NAMALWA (cell line): ENCODE measurements around the gene GSE1.
A peak's percentile ranks its signal among the peaks of the same experiment; 100 is the strongest.

ENCODE experiments used
- DNase-seq: peaks from one replicate; pipeline ENCODE4 v3.0.0-alpha.2; 2015; ENCODE audit warnings: low spot score

GSE1 gene

GRCh38 chr16:85605051-85605911, 7.8 kb upstream of the GSE1 start:
- DNase-seq = no peak

DNA sequence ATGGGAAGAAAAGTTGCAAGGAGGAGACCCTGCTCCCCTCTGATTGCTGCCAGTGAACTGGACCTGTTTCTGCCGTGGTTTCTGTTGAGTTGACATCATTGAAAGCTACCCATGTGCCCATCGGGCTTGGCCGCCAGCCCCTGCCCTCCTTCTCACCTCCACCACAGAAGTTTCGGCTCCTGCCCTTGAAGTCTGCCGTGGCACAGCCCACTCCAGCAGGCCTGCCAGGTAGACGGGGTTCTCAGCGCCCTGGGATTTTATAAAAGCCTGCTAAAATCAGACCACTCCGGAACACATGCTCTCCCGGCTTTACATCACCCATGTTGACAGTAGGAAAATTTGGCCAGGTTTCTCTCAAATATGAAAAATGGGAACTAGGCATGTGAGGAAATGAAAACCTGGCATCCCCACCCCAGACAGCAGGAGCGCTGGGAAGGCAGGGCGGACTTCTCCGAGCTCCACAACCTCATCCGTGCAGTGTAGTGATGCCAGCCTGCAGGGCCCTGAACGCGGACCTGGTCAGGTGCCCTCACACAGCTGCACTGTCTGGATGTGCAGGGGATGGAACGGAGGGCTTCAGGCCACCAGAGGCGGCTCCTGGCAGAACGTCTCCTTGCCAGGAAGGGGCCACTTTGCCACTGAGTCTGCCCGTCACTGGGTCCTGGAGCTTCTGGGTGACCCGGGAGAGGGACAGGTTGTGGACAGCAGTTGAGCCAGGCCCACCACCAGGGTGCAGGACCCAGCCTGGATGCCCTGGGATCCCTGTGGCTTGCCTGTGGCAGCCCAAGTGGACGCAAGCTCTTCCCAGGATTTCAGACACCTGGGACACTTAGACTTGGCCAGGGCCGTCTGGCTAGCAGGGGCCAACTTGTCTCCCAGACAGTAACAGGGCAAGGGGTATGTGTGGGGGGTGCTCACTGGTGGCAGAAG, 6.9 kb upstream of the GSE1 start:
- DNase-seq = no peak

- DNase-seq = no peak
These were observed 6.2 kb upstream of the GSE1 start for GRCh38 chr16:85606904-85607303.

DNA sequence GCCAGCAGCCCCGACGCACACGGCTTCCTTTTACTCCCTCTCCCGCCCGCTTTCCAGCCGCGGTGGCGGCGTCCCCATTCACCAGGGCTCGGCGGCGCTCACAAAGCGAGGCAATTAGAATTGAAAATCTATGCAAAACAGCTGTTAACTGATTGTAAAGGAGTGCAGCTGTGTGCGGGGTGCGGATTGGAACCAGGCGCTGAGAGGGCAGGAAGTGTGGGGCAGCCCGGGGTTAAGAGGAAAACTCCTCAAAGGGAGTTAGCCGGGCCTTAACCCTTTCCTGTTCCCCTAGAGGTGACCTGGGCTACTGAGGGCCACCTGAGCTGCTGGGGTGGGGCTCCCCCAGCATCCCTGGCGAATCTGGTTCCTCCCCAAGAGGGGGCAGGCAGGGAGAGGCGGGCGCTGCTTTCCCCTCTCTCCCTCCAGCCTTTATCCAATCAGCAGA, 5.8 kb upstream of the GSE1 start:
- peak; percentile 88 for DNase-seq

DNA sequence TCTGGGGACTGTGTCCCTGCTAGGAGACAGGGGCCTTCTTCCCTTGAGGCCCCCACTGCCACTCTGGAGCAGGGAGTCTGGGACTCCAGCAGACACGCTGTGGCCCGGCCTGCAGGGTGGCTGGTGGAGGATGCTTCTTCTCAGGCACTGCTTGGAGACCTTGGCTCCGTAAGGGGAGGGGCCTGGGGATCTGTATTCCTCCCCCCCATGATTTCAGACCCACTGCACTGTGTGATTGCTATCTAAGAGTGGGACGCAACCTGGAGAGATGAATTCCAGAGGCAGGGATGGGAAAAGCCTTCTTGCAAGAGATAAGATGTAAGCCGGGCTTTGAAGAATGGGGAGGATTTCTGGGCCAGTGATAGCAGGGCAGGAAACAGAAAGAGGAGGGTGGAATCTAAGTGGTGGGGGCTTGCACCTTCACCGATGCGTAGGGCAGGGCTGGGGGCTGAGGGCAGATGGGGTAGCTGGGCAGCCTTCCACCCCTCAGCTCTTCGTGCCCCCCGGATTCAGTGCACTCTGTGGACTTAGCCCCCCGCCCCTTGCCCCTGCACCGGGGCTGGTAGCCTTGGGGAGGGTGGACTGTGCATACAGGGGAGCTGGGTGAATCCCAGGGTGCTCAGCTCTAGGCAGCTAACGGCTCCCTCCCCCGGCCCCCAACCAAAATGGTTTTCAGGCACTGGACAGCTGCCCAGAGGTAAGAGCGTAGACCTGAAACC, 5.2 kb upstream of the GSE1 start:
- peak; percentile 50 for DNase-seq

GRCh38 chr16:85608515-85608885, 4.6 kb upstream of the GSE1 start:
- no peak for DNase-seq

- DNase-seq = no peak
These were observed 4.2 kb upstream of the GSE1 start for GRCh38 chr16:85608887-85609286.

DNA sequence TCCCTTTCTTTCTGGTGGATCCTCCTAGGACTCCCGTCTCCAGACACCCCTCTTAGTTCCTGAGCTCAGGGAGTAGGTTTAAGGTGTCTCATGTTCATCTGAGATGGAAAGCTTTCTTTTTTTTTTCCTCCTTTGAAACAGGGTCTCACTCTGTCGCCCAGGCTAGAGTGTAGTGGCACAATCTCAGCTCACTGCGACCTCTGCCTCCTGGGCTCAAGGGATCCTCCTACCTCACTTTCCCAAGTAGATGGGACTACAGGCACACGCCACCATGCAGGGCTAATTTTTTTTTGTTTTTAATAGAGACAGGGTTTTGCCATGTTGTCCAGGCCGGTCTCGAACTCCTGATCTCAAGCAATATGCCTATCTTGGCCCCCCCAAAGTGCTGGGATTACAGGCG, 3.6 kb upstream of the GSE1 start:
- no peak for DNase-seq

- DNase-seq = no peak
These were observed 3.1 kb upstream of the GSE1 start for GRCh38 chr16:85610059-85610445.

DNA sequence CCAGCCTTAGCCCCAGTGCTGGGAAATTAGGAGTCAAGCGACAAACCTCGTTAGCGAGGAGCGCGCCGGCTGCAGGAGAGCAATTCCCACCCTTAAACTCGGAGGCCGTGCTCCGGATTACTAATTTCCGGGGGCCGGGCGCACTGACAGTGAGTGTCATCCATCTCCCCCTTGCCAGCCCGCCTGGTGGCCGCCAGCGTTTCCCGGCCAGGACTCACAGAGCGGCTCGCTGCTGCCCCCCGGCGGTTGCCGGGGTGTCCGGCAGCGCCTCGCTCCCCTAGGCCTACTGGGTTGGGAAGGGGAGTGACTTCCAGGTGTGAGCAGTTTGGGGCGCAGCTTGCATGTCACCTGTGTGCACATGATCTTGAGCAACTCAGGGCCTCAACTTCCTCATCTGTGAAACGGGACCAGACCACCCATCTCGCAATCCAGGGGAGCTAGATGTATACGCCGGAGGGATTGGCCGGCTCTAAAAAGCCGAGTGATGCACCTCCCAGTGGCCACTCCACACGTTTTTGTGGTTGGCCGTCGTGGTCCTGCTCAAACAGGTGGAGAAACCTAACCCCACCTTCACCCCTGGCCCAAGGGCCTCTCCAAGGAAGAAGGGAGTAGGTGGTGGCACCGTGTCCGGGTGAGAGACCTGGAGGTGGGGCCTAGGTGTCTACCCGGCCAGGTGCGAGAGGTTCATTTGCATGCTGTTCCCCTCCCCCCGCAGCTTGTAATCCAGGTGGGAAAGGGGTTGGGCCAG, 2.5 kb upstream of the GSE1 start:
- DNase-seq = peak; percentile 93

DNA sequence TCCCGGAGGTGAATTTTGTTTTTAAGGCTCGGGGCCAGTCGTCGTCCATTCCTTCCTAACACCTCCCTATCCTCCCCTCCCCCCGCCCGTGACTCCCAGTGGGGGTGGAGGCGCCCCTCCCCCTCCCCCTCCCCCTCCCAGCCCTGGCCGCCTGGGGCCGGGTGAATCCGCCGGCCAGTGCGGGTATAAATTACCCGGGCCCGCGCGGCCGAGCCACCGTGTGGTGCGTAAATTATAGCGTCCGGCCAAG, 2.0 kb upstream of the GSE1 start:
- DNase-seq = no peak

DNA sequence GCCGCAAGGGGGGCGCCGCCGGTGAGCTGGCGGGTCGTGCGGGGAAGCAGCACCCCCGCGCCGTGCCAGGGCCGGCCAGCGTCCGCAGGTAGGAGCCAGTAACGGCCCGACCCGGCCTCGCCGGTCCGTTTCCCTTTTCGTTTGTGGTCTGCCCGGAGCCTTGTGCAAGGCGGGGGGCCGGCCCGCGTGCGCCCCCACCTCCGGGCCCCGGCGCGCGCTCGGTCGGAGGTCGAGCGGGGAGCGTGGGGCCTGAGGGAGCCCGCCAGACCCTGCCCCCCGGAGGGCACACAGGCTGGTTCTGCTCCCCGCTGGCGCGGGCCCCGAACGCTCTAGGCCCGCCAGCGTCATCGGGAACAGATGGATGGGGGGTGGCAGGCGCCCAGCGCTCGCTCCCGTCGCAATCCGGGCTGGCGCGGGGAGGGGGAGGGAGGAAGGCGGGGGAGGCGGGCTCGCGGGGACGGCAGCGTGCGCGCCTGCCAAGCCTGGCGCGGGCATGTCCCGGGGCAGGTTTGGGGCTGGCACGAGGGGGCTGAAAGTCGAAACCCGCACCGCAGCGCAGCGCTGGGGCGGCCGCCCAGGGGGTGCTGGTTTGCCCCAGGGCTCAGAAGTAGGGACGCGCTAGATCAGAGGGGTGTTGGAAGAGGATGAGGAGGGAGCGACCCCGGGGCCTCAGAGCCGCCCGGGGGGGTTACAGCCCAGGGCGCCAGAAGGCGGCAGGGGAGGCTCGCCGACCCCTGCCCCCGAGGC, 1.5 kb upstream of the GSE1 start:
- DNase-seq = peak; percentile 75

DNA sequence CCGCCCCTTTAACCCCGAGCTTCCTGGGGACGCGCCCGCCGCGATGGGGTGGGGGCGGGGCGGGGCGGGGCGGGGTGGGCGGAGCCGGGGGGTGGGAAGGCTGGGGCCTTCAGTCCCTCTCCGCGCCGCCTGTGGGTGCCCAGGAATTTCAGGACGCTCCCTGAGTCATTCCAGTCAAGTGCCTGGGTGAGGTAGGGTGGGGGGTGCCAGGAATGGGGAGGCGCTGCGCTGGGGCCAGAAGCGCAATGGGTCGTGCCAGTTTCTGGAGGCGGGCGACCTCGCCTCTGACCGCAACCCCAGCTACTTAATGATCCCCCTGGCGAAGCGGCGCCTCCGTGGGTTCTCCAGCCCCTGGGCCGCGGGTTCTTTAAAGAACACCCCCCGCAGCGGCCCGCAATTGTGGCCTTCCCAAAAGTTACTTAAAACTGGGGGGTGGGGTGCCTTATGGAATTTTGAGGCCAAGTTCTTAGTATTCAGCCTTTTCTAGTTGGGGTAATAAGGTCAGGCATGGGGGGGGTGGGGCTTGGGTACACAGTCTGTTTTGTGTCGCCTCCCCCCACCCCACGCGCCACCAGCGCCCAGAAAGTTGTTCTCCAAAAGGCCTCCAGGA, 826 bp upstream of the GSE1 start:
- DNase-seq = peak; percentile 67

DNA sequence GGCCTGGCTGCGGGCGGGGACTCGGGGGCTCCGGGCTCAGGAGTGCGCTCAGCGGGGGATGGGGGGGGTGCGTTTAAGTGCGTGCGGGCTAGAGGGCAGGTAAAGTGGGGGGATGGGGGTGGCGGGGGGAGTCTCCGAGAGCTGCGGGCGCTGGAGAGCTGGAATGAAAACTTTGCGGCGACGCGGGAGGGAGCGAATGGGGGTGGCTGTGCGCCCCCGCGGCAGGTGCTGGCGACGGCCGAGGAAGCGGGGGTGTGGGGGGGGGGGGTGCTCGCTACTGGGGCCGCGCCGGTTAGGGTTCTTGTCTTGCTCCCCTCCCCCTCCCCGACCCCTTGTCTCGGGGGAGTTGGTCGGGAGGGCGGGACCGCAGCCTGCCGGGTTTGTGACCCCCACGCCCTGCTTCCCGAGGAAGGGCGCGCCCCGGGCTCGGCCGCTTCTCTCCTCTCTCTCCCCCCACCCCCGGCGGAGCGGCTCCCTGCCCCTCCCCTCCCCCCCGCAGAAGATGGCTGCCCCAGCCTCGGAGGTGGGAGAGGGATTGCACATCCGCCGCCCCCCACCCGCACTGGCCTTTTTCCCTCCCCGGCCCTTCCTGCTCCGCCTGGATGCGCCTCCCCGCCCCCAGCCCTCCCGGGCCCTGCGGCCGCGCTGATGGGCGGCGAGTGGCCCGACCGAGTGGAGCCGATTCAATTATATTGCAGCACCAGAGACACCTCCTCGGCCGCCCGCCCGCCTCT, 649 bp downstream of the GSE1 start:
- DNase-seq = peak; percentile 57

DNA sequence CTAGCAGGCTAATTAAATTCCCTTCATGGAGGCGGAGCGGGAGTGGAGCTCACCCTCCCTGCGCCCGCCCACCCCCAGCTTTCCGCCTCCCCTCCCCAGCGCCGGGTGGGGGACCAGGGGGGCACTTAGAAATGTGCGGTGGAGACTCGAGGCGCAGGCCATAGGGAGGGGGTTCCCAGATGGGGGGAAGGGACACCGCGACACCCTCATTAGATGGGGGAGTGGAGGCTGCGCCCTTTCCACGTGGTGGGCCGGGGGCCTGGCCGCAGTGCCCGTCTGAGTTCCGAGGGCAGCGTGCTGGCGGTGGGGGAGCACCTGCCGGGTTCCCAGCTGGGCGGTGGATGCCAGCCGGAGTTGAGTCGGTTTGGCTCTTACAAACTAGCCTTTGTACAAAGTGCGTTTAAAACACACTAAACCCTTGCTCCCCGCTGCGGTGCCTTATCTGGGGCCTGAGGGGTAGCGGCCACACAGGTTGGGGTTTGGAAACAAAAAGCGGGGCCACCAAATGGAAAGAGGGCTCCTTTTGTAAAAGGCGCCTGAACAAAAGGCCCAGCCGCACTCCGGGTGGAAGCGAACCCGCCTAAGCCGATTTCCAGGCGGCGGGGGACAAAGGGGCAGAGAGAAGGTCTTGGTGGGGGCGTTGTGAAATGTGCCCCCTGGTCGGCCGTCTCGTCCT, 1.4 kb downstream of the GSE1 start:
- peak; percentile 28 for DNase-seq

- DNase-seq = no peak
These were observed 2.1 kb downstream of the GSE1 start for GRCh38 chr16:85615014-85615851.

GRCh38 chr16:85615852-85616606, 2.9 kb downstream of the GSE1 start:
- peak; percentile 94 for DNase-seq
